ENCODE results near the gene ZFR2.

DNA sequence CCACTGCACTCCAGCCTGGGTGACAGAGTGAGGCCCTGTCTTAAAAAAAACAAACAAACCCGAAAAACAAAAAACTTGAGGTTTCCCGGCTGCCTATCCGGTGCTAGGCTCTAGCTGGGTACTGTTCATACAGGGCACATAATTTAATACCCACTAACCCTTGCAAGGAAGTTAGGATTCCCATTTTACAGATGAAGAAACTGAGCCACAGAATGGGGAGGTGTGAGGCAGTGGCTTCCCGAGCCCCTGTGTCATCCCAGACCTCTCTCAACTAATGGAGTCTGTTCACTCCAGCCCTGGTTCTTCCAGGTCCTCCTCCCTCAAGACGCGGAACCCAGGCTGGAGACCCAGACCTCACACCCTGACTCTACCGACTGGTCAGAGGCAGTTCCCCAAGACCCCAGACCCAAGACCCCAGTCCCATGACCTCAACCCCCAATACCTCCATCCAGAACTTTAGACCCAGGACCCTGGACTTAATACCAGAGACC lies 107.9 kb downstream of the ZFR2 start:
- TF ChIP-seq CTCF (IDR thresholded peaks at IDR 0.05) (no peak), POLR2A (IDR thresholded peaks at IDR 0.05) (no peak)
